Measurements from ENCODE around the gene F8. TPM values are rescaled to one million over a fixed set of nuclear protein-coding genes. Genes with fewer than 3 reads are reported as not detected.

Gene F8
- total and polyA plus RNA-seq, 2 donors (not counting 1 experiment from before 2014, with no cell fraction given): 4.5 to 7.9 TPM

GRCh38 chrX:154822029-154822428, 200.5 kb downstream of the F8 start:
- Histone ChIP-seq H3K9ac (ENCODE audit: insufficient read depth, low read length) (no peak overlapping the region), H3K9me3 (ENCODE audit: control insufficient read depth, insufficient read depth, low read depth, low read length) (no peaks in the 10 kb centered on the region), H3K4me2 (ENCODE audit: extremely low read depth, insufficient read depth, low read length) (no peak overlapping the region), H3K79me2 (ENCODE audit: control insufficient read depth, insufficient read depth, low read length) (no peaks in the 10 kb centered on the region), H3K36me3 (ENCODE audit: control insufficient read depth, insufficient read depth, low read length) (no peaks in the 10 kb centered on the region), H3K4me1 (ENCODE audit: control insufficient read depth, extremely low read depth, insufficient read depth, low read length) (no peaks in the 10 kb centered on the region), H3K27ac (ENCODE audit: insufficient read depth, low read length) (no peak overlapping the region), H4K20me1 (ENCODE audit: control insufficient read depth, extremely low read depth, insufficient read depth, low read length) (no peaks in the 10 kb centered on the region), H3K27me3 (ENCODE audit: control insufficient read depth, insufficient read depth, low read length) (no peaks in the 10 kb centered on the region), H3K4me3 (replicated peaks in 1 of 4; ENCODE audit: control extremely low read depth in 1 of 4, insufficient read depth in 1 of 4, low read depth in 3 of 4, low read length in 4 of 4) (no peak overlapping the region), H2AFZ (ENCODE audit: low read length) (no peak overlapping the region)
- no peak for DNase-seq (ENCODE audit: low read depth in 2 of 2)
- TF ChIP-seq, protein P1, sequence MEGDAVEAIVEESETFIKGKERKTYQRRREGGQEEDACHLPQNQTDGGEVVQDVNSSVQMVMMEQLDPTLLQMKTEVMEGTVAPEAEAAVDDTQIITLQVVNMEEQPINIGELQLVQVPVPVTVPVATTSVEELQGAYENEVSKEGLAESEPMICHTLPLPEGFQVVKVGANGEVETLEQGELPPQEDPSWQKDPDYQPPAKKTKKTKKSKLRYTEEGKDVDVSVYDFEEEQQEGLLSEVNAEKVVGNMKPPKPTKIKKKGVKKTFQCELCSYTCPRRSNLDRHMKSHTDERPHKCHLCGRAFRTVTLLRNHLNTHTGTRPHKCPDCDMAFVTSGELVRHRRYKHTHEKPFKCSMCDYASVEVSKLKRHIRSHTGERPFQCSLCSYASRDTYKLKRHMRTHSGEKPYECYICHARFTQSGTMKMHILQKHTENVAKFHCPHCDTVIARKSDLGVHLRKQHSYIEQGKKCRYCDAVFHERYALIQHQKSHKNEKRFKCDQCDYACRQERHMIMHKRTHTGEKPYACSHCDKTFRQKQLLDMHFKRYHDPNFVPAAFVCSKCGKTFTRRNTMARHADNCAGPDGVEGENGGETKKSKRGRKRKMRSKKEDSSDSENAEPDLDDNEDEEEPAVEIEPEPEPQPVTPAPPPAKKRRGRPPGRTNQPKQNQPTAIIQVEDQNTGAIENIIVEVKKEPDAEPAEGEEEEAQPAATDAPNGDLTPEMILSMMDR (conservative IDR thresholded peaks at IDR 0.05 in 1 of 2, IDR thresholded peaks at IDR 0.05 in 1 of 2; ENCODE audit: low read depth in 1 of 2, low read length in 2 of 2): no peak
- TF ChIP-seq EZH2 (IDR thresholded peaks at IDR 0.05; ENCODE audit: low read length, missing control alignments): no peak

GRCh38 chrX:154821523-154821922, 201.0 kb downstream of the F8 start:
- no peak overlapping the region for H3K9ac ChIP-seq (ENCODE audit: insufficient read depth, low read length)
- H3K9me3 ChIP-seq (ENCODE audit: control insufficient read depth, insufficient read depth, low read depth, low read length): no peaks in the 10 kb centered on the region
- H3K27ac ChIP-seq (ENCODE audit: insufficient read depth, low read length): no peak overlapping the region
- DNase-seq (ENCODE audit: low read depth in 2 of 2): no peak
- no peak overlapping the region for H2AFZ ChIP-seq (ENCODE audit: low read length)
- H3K4me2 ChIP-seq (ENCODE audit: extremely low read depth, insufficient read depth, low read length): no peak overlapping the region
- no peak for TF ChIP-seq EZH2 (IDR thresholded peaks at IDR 0.05; ENCODE audit: low read length, missing control alignments)
- TF ChIP-seq, protein P1 (conservative IDR thresholded peaks at IDR 0.05 in 1 of 2, IDR thresholded peaks at IDR 0.05 in 1 of 2; ENCODE audit: low read depth in 1 of 2, low read length in 2 of 2): no peak
- H3K4me3 ChIP-seq (replicated peaks in 1 of 4; ENCODE audit: control extremely low read depth in 1 of 4, insufficient read depth in 1 of 4, low read depth in 3 of 4, low read length in 4 of 4): no peak overlapping the region
- no peaks in the 10 kb centered on the region for H4K20me1 ChIP-seq (ENCODE audit: control insufficient read depth, extremely low read depth, insufficient read depth, low read length)
- no peaks in the 10 kb centered on the region for H3K79me2 ChIP-seq (ENCODE audit: control insufficient read depth, insufficient read depth, low read length)
- no peaks in the 10 kb centered on the region for H3K4me1 ChIP-seq (ENCODE audit: control insufficient read depth, extremely low read depth, insufficient read depth, low read length)
- H3K27me3 ChIP-seq (ENCODE audit: control insufficient read depth, insufficient read depth, low read length): no peaks in the 10 kb centered on the region
- H3K36me3 ChIP-seq (ENCODE audit: control insufficient read depth, insufficient read depth, low read length): no peaks in the 10 kb centered on the region

DNA sequence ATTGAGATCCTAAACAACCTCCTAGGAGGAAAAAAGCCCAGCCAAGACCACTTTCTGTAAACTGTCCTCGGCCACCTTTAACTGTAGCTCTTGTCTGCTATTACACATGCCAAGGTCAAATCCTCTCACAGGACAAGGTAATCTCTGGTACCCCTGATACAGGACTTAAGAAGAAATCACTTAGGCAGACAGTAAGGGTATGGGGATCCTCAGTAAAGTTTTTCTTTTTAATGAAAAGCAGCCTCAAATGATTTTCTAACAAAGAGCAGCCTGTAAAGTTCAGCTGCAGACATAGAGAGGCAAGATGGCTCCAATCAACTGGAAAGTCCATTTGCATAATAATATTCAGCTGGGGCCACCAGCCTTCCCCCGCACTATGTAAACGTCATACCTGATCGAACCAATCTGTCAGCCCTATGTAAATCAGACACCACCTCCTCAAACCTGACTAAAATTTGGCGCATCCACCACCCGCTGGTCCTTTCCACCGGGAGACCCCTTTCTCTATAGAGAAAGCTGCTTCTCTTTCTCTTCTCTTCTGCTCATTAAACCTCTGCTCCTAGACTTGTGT, 202.7 kb downstream of the F8 start:
- Histone ChIP-seq H3K4me3 (replicated peaks in 1 of 4; ENCODE audit: control extremely low read depth in 1 of 4, insufficient read depth in 1 of 4, low read depth in 3 of 4, low read length in 4 of 4) (no peak overlapping the region), H3K79me2 (ENCODE audit: control insufficient read depth, insufficient read depth, low read length) (no peaks in the 10 kb centered on the region), H3K9ac (ENCODE audit: insufficient read depth, low read length) (no peak overlapping the region), H3K4me1 (ENCODE audit: control insufficient read depth, extremely low read depth, insufficient read depth, low read length) (no peaks in the 10 kb centered on the region), H3K27ac (ENCODE audit: insufficient read depth, low read length) (no peak overlapping the region), H3K36me3 (ENCODE audit: control insufficient read depth, insufficient read depth, low read length) (no peaks in the 10 kb centered on the region), H3K9me3 (ENCODE audit: control insufficient read depth, insufficient read depth, low read depth, low read length) (no peaks in the 10 kb centered on the region), H4K20me1 (ENCODE audit: control insufficient read depth, extremely low read depth, insufficient read depth, low read length) (no peaks in the 10 kb centered on the region), H3K4me2 (ENCODE audit: extremely low read depth, insufficient read depth, low read length) (no peak overlapping the region), H3K27me3 (ENCODE audit: control insufficient read depth, insufficient read depth, low read length) (no peaks in the 10 kb centered on the region), H2AFZ (ENCODE audit: low read length) (no peak overlapping the region)
- no peak for DNase-seq (ENCODE audit: low read depth in 2 of 2)
- no peak for TF ChIP-seq EZH2 (IDR thresholded peaks at IDR 0.05; ENCODE audit: low read length, missing control alignments)
- TF ChIP-seq, protein P1 (conservative IDR thresholded peaks at IDR 0.05 in 1 of 2, IDR thresholded peaks at IDR 0.05 in 1 of 2; ENCODE audit: low read depth in 1 of 2, low read length in 2 of 2): no peak
